A673 (cell line): ENCODE data around the gene MT1F.

ENCODE experiments used
- CTCF ChIP-seq: fragments of 300-800, 200-600 bp; sonication (generic); conservative IDR thresholded peaks from 2 replicates; pipeline ENCODE4 v1.5.1; 2017; ENCODE audit warnings: low read depth, mild to moderate bottlenecking, antibody characterized with exemption, low read length, moderate library complexity, mixed read lengths
- EZH2 ChIP-seq: fragments of 200-600 bp; sonication (generic); IDR thresholded peaks from 2 replicates; pipeline ENCODE4 v1.6.1; 2017; ENCODE audit warnings: borderline replicate concordance, low read depth, mild to moderate bottlenecking, mixed read lengths, antibody characterized with exemption, low read length; ENCODE audit not compliant: poor library complexity, severe bottlenecking

DNA sequence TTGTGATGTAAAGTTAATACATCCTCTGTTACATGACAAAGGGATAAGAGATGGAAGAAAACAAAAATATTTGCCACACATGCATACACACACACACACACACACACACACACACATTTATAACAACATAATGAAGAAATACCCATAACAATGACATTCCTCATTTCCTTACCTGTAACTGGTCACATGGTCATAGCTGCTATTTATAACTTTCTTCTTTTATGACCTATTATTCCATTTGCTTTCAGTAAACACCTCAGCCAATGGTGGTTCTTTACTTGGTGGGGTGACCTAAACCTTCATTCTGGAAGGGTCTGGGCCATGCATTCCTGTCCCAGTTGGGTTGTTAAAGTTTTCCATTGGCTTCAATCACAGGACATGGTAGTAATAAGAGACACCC, 44.1 kb upstream of the MT1F start:
- TF ChIP-seq CTCF = no peak
- TF ChIP-seq EZH2 = no peak
